NCI-H446 treated with DMSO at 0.1 percent for 48 hours (cell line): Measurements from ENCODE around the gene TLR10.

Experiments used
- DNase-seq: peaks from one replicate; lab custom pipeline; 2025; lab: John Stamatoyannopoulos, UW

TLR10 gene

GRCh38 chr4:38764277-38764676 is 18.5 kb downstream of the TLR10 start:
- DNase-seq = no peak

GRCh38 chr4:38762560-38762959 is 20.2 kb downstream of the TLR10 start:
- DNase-seq = no peak

GRCh38 chr4:38759790-38760122 is 23.0 kb downstream of the TLR10 start:
- DNase-seq = no peak

GRCh38 chr4:38759113-38759789 is 23.5 kb downstream of the TLR10 start:
- DNase-seq = no peak

- no peak for DNase-seq
These were observed 24.7 kb downstream of the TLR10 start for GRCh38 chr4:38757945-38758600.

GRCh38 chr4:38752941-38753806 is 29.6 kb downstream of the TLR10 start:
- DNase-seq = no peak

- no peak for DNase-seq
These were observed 30.3 kb downstream of the TLR10 start for GRCh38 chr4:38752372-38752940.

- no peak for DNase-seq
These were observed 31.3 kb downstream of the TLR10 start for GRCh38 chr4:38751341-38752010.

- no peak for DNase-seq
These were observed 33.5 kb downstream of the TLR10 start for GRCh38 chr4:38749336-38749735.

GRCh38 chr4:38747629-38748028 is 35.2 kb downstream of the TLR10 start:
- no peak for DNase-seq

GRCh38 chr4:38745881-38746280 is 36.9 kb downstream of the TLR10 start:
- no peak for DNase-seq

- no peak for DNase-seq
These were observed 38.9 kb downstream of the TLR10 start for GRCh38 chr4:38743866-38744265.

GRCh38 chr4:38740303-38740702 is 42.5 kb downstream of the TLR10 start:
- DNase-seq = no peak

- DNase-seq = no peak
These were observed 43.6 kb downstream of the TLR10 start for GRCh38 chr4:38738940-38739803.

GRCh38 chr4:38735870-38736269 is 46.9 kb downstream of the TLR10 start:
- DNase-seq = no peak

- no peak for DNase-seq
These were observed 47.9 kb downstream of the TLR10 start for GRCh38 chr4:38734911-38735310.

- no peak for DNase-seq
These were observed 48.3 kb downstream of the TLR10 start for GRCh38 chr4:38734446-38734845.

GRCh38 chr4:38733663-38734062 is 49.1 kb downstream of the TLR10 start:
- DNase-seq = no peak

- DNase-seq = no peak
These were observed 51.8 kb downstream of the TLR10 start for GRCh38 chr4:38730830-38731646.

GRCh38 chr4:38730493-38730829 is 52.3 kb downstream of the TLR10 start:
- no peak for DNase-seq
